H1 (cell line): Measurements from ENCODE around the gene UVRAG. TPM values are rescaled to one million over a fixed set of nuclear protein-coding genes. Genes with fewer than 3 reads are reported as not detected.

ENCODE experiments used
- CHD7 ChIP-seq: fragments of 300-600 bp; sonication (generic); IDR thresholded peaks from 2 replicates; pipeline ENCODE4 v1.7.1; 2012; ENCODE audit warnings: low read length, moderate library complexity, mild to moderate bottlenecking, inconsistent platforms; ENCODE audit not compliant: insufficient replicate concordance
- HDAC2 ChIP-seq, 2 experiments: fragments of 300-600 bp in 1 of 2; sonication (generic) in 1 of 2; IDR thresholded peaks; 2 replicates each; pipeline ENCODE4 v1.6.1; 2011 to 2012; ENCODE audit warnings: low read depth in 2 of 2, low read length in 2 of 2, mild to moderate bottlenecking in 2 of 2, moderate library complexity in 2 of 2, borderline replicate concordance in 1 of 2, inconsistent platforms in 1 of 2
- TBP ChIP-seq: IDR thresholded peaks from 2 replicates; pipeline ENCODE4 v1.6.1; 2011; ENCODE audit warnings: low read depth, low read length, improper control_type of control experiment
- polyA plus RNA-seq, 7 experiments: library from polyadenylated mRNA; depleted of rRNA in 3 of 7; stranded (reverse) in 5 of 7; unstranded in 2 of 7; fragments of >200 nt in 5 of 7; fragments of 200-250 nt in 2 of 7; gene quantifications; 1 replicate in 5 of 7; 2 replicates in 1 of 7; 4 replicates in 1 of 7; pipeline versions ENCODE4 v1.2.1 to v1.2.3, GENCODE V29; 2011 to 2013; ENCODE audit warnings: missing spikeins in 2 of 7, mixed read lengths in 2 of 7
- total RNA-seq: library from RNA; stranded (reverse); fragmentation: NEBNext Ultra II Directional; extraction: Animal tissue kit (Norgen Biotek cat#: 25700); gene quantifications from 2 replicates; pipeline ENCODE4 v1.2.1, GENCODE V29; 2021

UVRAG gene
- total and polyA plus RNA-seq, 2 of the 8 experiments (the other 6 are each of a cell fraction or from before 2014, with no cell fraction given) = 5.5 to 14.7 TPM

- TF ChIP-seq CHD7 (no peak), HDAC2 (IDR thresholded peaks at IDR 0.05; ENCODE audit: borderline replicate concordance in 1 of 2, low read depth in 2 of 2, low read length in 2 of 2) (no peak), TBP (no peak)
Observed at GRCh38 chr11:75939516-75939915, 124.5 kb downstream of the UVRAG start (continued).
